GM18499 (cell line): ENCODE measurements around the gene TBX1.
"Not testable (repeated sequence)": the region's sequence is repeated elsewhere in the genome, so short reads cannot be mapped to it uniquely, and the experiment has no call there.

ENCODE experiments used
- ATAC-seq: cut with Tn5 transposase; IDR thresholded peaks from one replicate; pipeline ENCODE4 v1.9.1; 2021; ENCODE audit warnings: moderate number of reproducible peaks; ENCODE audit not compliant: insufficient read depth, unreplicated experiment

The TBX1 gene

GRCh38 chr22:19779011-19779421 lies 18.4 kb downstream of the TBX1 start:
- no peak for ATAC-seq

- no peak for ATAC-seq
Measured at GRCh38 chr22:19779685-19780268, 19.2 kb downstream of the TBX1 start.

GRCh38 chr22:19782533-19782932 lies 22.0 kb downstream of the TBX1 start:
- no peak for ATAC-seq

GRCh38 chr22:19783586-19784383 lies 23.2 kb downstream of the TBX1 start:
- ATAC-seq: no peak

GRCh38 chr22:19784384-19785175 lies 24.0 kb downstream of the TBX1 start:
- no peak for ATAC-seq

- ATAC-seq: no peak
Measured at GRCh38 chr22:19785461-19786263, 25.1 kb downstream of the TBX1 start.

- no peak for ATAC-seq
Measured at GRCh38 chr22:19786264-19786585, 25.6 kb downstream of the TBX1 start.

GRCh38 chr22:19786959-19787848 lies 26.6 kb downstream of the TBX1 start:
- ATAC-seq: no peak

GRCh38 chr22:19787849-19788141 lies 27.2 kb downstream of the TBX1 start:
- no peak for ATAC-seq

- no peak for ATAC-seq
Measured at GRCh38 chr22:19788661-19789225, 28.2 kb downstream of the TBX1 start.

GRCh38 chr22:19789406-19789805 lies 28.8 kb downstream of the TBX1 start:
- ATAC-seq: no peak

- no peak for ATAC-seq
Measured at GRCh38 chr22:19789828-19790227, 29.2 kb downstream of the TBX1 start.

- ATAC-seq: no peak
Measured at GRCh38 chr22:19791243-19791642, 30.7 kb downstream of the TBX1 start.

- no peak for ATAC-seq
Measured at GRCh38 chr22:19791894-19792293, 31.3 kb downstream of the TBX1 start.

- not testable (repeated sequence) for ATAC-seq
Measured at GRCh38 chr22:19792383-19792896, 31.9 kb downstream of the TBX1 start.

- ATAC-seq: no peak
Measured at GRCh38 chr22:19793161-19793560, 32.6 kb downstream of the TBX1 start.

- ATAC-seq: no peak
Measured at GRCh38 chr22:19793661-19794310, 33.2 kb downstream of the TBX1 start.

- ATAC-seq: no peak
Measured at GRCh38 chr22:19795617-19796008, 35.0 kb downstream of the TBX1 start.

- ATAC-seq: no peak
Measured at GRCh38 chr22:19796160-19796559, 35.6 kb downstream of the TBX1 start.
